GM19467 (cell line): Measurements from ENCODE around the gene ZFAND5.

Experiments
- ATAC-seq: cut with Tn5 transposase; IDR thresholded peaks from one replicate; pipeline ENCODE4 v1.9.1; 2021; ENCODE audit warnings: mild to moderate bottlenecking, moderate library complexity; ENCODE audit not compliant: unreplicated experiment

ZFAND5 gene

DNA sequence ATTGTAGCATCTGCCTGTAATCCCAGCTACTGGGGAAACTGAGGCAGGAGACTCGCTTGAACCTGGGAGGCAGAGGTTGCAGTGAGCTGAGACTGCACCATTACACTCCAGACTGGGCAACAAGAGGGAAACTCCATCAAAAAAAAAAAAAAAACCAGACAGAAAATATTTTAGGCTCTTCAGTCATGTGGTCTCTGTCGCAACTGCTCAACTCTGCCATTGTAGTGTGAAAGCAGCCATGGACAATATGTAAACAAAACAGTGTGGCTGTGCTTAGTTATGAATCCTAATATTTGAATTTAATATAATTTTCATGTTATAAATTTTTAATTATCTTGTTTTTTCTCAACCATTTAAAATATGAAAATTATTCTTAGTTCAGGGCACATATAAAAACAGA is 38.4 kb downstream of the ZFAND5 start:
- ATAC-seq = no peak

- no peak for ATAC-seq
Observed at GRCh38 chr9:72324974-72325373, 40.0 kb downstream of the ZFAND5 start.

DNA sequence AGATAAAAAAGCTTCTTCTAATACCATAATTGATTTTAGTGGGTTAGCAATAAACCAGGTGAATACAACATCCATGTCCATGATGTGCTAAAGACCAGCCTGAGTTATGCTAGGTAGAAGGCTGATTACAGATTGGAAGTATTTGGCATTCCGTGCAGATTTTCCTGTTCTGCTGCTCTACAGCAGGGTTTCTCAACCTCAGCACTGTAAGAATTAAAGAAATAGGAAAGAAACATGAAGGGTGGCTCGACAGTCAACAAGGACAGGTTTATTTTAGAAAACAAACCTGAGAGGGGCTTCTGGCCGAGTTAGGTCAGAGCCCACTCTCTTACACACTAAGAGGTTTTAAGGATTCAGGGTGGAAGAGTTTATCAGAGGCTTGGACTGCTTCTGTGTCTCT is 42.3 kb downstream of the ZFAND5 start:
- no peak for ATAC-seq

DNA sequence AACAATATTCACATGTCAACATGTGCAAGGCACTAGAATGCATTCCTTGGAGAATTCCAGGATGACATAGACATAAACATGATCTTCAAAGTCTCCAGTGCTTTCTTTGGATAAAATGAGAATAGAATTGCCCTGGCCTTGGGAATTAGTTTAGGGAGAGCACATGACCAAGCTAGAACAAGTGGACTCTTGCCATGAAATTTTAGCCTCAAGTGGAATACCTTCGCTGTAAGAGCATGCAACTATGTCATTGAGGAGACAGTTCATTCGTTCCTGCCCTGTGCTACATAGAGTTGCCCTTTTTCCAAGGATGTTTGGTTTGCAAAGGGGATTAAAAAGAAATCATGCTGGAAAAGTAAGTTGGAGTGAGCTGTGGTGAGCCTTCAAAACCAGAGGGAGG is 42.7 kb downstream of the ZFAND5 start:
- ATAC-seq = no peak

GRCh38 chr9:72315510-72316311 is 49.3 kb downstream of the ZFAND5 start:
- no peak for ATAC-seq

DNA sequence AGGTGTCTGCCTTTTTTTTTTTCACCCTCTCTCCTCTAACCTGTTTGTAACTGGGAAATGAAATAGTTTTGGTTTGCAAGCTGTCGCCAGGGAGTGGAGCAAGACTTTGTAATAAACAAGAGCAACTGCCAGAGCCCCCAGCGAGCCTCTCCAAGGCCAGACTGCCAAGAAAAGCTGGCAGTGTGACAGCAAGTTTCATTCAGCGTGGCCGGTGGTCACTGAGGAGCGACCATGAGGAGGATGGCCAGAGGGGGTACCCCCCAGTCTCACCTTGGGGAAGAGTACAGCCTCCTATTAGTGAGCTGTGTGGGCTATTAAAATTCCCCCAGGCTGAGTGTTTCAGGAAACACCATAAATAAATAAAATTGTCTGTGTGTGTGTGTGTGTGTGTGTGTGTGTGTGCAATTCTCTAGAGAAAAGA is 49.9 kb downstream of the ZFAND5 start:
- no peak for ATAC-seq

DNA sequence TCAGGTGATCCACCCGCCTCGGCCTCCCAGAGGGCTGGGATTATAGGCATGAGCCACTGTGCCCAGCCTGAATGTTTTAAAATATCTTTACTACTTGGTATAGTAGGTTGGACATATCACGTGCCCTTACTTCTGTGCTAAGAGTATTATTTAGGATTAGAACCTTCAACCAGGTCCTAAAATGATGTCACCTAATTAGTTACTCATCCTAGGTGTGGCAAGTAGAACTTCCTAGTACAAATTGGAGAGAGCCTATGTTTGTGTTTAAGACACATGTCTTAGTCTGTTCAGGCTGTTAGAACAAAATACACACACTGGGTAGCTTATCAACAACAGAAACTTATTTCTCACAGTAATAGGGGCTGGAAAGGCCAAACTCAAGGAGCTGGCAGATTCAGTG is 51.5 kb downstream of the ZFAND5 start:
- ATAC-seq = no peak

DNA sequence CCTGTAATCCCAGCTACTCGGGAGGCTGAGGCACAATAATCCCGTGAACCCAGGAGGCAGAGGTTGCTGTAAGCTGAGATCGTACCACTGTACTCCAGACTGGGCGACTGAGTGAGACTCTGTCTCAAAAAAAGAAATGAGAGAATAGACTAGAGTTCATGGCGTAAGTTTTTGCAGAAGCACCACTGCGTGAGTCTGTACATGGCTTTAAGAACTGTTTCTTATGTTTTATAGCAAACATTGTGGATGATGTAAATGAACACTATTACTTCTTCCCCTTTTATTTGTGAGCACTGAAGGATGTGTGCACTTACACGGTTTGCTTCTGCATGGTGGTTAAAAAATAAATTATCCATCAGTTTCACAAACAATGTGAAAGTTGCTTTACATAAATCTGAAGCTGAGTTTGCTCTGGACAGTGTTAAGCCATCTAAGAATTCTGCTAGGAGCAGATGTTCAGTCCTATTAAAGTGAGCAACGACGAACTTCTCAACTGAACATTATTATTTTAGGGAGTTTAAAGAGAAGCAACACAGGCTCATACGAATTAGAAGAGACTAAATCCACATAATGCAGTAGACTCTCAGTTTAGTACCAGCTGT is 52.5 kb downstream of the ZFAND5 start:
- ATAC-seq = peak; percentile 73

- no peak for ATAC-seq
Observed at GRCh38 chr9:72309364-72310133, 55.5 kb downstream of the ZFAND5 start.

- no peak for ATAC-seq
Observed at GRCh38 chr9:72306761-72307160, 58.2 kb downstream of the ZFAND5 start.

DNA sequence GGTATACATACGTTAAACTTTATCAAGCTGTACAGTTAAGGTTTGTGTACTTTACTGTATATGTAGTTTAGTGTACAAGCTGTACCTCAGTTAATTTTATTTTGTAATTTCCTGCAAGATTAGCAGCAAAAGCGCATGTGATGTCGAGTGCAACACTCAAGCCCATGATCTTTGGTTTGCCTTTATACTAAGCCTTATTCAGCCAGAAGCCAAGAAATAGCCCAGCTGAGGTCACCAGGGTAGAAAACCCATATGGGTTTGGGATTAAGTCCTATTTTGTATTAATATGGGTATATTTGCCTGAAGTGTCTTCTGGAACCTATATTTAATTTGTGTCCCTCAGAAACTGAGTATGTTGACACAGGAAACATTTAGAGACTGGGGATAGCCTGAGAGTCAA is 59.3 kb downstream of the ZFAND5 start:
- ATAC-seq = no peak

GRCh38 chr9:72305102-72305546 is 59.9 kb downstream of the ZFAND5 start:
- ATAC-seq = peak; percentile 80

GRCh38 chr9:72304538-72304937 is 60.5 kb downstream of the ZFAND5 start:
- no peak for ATAC-seq
